ENCODE results near the gene DNAJC6.
"Not testable (repeated sequence)": the region's sequence is repeated elsewhere in the genome, so short reads cannot be mapped to it uniquely, and the experiment has no call there.

Gene DNAJC6

DNA sequence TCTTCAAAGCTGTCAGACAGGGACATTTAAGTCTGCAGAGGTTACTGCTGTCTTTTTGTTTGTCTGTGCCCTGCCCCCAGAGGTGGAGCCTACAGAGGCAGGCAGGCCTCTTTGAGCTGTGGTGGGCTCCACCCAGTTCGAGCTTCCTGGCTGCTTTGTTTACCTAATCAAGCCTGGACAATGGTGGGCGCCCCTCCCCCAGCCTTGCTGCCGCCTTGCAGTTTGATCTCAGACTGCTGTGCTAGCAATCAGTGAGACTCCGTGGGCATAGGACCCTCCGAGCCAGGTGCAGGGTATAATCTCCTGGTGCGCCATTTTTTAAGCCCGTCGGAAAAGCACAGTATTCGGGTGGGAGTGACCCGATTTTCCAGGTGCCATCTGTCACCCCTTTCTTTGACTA lies 146.3 kb downstream of the DNAJC6 start:
- not testable (repeated sequence) for H3K4me1 ChIP-seq (ENCODE audit: control insufficient read depth, insufficient read depth, low read length); H3K27ac ChIP-seq (ENCODE audit: insufficient read depth, low read depth, low read length, poor library complexity, severe bottlenecking); H3K36me3 ChIP-seq (ENCODE audit: control insufficient read depth, insufficient read depth, low read length); H3K27me3 ChIP-seq (ENCODE audit: control insufficient read depth, insufficient read depth, low read length, poor library complexity, severe bottlenecking); H3K9me3 ChIP-seq (ENCODE audit: control insufficient read depth, low read length); H3K4me3 ChIP-seq (ENCODE audit: insufficient read depth, low read depth, low read length)
- 74% methylated on average over 10 of the region's 10 CpGs for WGBS, 2 experiments

DNA sequence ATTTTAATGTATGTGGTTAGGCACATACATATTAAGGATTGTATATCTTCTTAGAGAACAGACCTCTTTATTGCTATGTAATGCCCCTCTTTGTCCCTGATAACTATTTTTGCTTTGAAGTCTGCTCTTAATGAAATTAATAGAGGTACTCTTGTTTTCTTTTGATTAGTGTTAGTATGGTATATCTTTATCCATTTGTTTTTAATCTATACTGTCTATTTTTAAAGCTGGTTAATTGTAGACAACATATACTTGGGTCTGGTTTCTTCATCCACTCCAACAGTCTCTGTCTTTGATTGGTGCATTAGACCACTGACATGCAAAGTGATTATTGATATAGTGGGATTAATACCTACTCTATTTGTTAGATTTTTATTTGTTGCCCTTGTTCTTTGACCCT lies 147.1 kb downstream of the DNAJC6 start:
- H3K27ac ChIP-seq (ENCODE audit: insufficient read depth, low read depth, low read length, poor library complexity, severe bottlenecking), result no peak overlapping the region

DNA sequence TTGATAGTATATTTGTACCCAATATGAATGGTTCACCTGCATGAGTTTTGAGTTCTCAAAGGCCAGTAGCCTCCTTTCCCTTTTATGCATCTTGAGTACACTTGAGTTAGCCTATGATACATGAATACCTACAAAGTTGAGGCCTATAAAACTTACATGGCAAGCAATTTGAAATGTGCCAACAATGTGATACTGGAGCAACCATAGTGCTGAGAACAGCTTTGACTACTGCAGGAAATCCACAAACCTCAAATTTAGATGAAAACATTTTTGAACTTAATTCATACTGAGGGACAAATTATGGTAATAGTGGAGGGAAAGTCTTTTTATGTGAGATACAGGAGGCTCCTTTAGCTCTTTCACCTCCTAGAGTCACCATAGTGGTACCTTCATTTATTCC lies 148.5 kb downstream of the DNAJC6 start:
- Histone ChIP-seq H3K36me3 (ENCODE audit: control insufficient read depth, insufficient read depth, low read length) (no peaks in the 10 kb centered on the region), H3K9me3 (ENCODE audit: control insufficient read depth, low read length) (no peaks in the 10 kb centered on the region), H3K4me3 (ENCODE audit: insufficient read depth, low read depth, low read length) (no peak overlapping the region), H3K4me1 (ENCODE audit: control insufficient read depth, insufficient read depth, low read length) (no peaks in the 10 kb centered on the region), H3K27ac (ENCODE audit: insufficient read depth, low read depth, low read length, poor library complexity, severe bottlenecking) (no peak overlapping the region), H3K27me3 (ENCODE audit: control insufficient read depth, insufficient read depth, low read length, poor library complexity, severe bottlenecking) (no peaks in the 10 kb centered on the region)

More for the DNA sequence above, 147.1 kb downstream of the DNAJC6 start:
- Histone ChIP-seq H3K9me3 (ENCODE audit: control insufficient read depth, low read length) (no peaks in the 10 kb centered on the region), H3K4me1 (ENCODE audit: control insufficient read depth, insufficient read depth, low read length) (no peaks in the 10 kb centered on the region), H3K27me3 (ENCODE audit: control insufficient read depth, insufficient read depth, low read length, poor library complexity, severe bottlenecking) (no peaks in the 10 kb centered on the region), H3K4me3 (ENCODE audit: insufficient read depth, low read depth, low read length) (no peak overlapping the region), H3K36me3 (ENCODE audit: control insufficient read depth, insufficient read depth, low read length) (no peaks in the 10 kb centered on the region)

DNA sequence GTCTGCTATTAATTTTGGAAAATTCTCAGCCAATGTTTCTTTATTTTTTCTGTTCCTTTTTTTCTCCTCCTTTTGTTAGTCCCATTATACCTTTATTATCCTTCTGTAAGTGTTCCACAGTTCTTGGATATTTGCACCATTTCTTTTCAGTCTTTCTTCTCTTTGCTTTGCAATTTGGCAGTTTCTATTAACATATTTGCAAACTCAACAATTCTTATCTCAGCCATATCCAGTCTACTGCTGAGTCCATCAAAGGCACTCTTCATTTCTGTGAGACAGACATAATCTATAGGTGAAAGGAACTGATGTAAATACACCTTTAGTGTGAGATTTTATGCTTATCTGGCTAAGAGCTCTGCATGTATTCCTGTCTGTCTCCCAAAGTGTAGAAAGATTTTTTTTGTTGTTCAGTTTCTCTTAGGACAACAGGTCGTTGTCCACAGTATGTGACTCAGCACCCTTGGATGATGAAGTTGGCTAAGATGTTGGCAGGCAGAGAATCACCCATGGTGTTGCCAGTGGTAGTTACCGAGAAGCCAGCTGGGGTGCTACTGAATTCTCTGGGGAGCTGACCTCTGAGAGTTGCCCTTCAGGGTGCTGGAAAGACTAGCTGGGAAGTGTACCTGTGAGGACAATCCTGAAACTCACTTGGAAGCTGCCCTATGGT lies 149.5 kb downstream of the DNAJC6 start:
- H3K27me3 ChIP-seq (ENCODE audit: control insufficient read depth, insufficient read depth, low read length, poor library complexity, severe bottlenecking), result no peaks in the 10 kb centered on the region
- H3K4me3 ChIP-seq (ENCODE audit: insufficient read depth, low read depth, low read length), result no peak overlapping the region
- no peaks in the 10 kb centered on the region for H3K4me1 ChIP-seq (ENCODE audit: control insufficient read depth, insufficient read depth, low read length)
- no peak overlapping the region for H3K27ac ChIP-seq (ENCODE audit: insufficient read depth, low read depth, low read length, poor library complexity, severe bottlenecking)
- WGBS, 2 experiments, result 84 to 90% methylated on average over 2 of the region's 2 CpGs
- H3K36me3 ChIP-seq (ENCODE audit: control insufficient read depth, insufficient read depth, low read length), result no peaks in the 10 kb centered on the region
- no peaks in the 10 kb centered on the region for H3K9me3 ChIP-seq (ENCODE audit: control insufficient read depth, low read length)

DNA sequence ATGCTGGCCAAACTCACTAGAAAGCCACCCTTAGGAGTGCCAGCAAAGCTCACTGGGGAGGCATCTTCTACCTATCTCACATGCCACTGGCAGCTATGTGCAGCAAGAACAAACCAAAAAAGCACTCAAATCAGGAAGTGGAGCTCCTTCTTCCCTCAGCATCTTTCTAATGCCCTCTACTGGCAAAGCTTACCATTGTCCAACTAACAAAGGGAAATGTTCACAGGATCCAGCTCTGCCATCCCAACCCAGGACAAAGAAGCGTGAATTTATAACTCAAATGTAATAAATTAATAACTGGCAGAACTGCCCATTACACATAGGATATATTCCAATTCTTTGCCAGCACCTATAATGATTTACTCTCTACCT lies 150.0 kb downstream of the DNAJC6 start:
- H3K9me3 ChIP-seq (ENCODE audit: control insufficient read depth, low read length), result no peaks in the 10 kb centered on the region
- H3K27me3 ChIP-seq (ENCODE audit: control insufficient read depth, insufficient read depth, low read length, poor library complexity, severe bottlenecking), result no peaks in the 10 kb centered on the region
- H3K36me3 ChIP-seq (ENCODE audit: control insufficient read depth, insufficient read depth, low read length), result no peaks in the 10 kb centered on the region
- no peaks in the 10 kb centered on the region for H3K4me1 ChIP-seq (ENCODE audit: control insufficient read depth, insufficient read depth, low read length)
- 89% methylated on average over 1 of the region's 1 CpG; no CpG with 5 or more reads in 1 of the 2 experiments for WGBS, 2 experiments
- H3K4me3 ChIP-seq (ENCODE audit: insufficient read depth, low read depth, low read length), result no peak overlapping the region
- H3K27ac ChIP-seq (ENCODE audit: insufficient read depth, low read depth, low read length, poor library complexity, severe bottlenecking), result no peak overlapping the region
